Right atrium auricular region (tissue), 2 donors: Measurements from ENCODE around the gene KICS2. TPM values are rescaled to one million over a fixed set of nuclear protein-coding genes. Genes with fewer than 3 reads are reported as not detected.
"Not testable (repeated sequence)": the region's sequence is repeated elsewhere in the genome, so short reads cannot be mapped to it uniquely, and the experiment has no call there.

ENCODE experiments used
- DNase-seq: peaks from one replicate; pipeline ENCODE4 v3.0.0-alpha.2; 2019; ENCODE audit warnings: low spot score
- H3K27ac ChIP-seq, 2 donors: fragments of 200-600 bp; sonication (generic); 1 replicate in 1 of 2; 2 replicates in 1 of 2; pipeline ENCODE4 v1.5.1; 2016 to 2019
- H3K27me3 ChIP-seq, 2 donors: fragments of 200-600 bp; sonication (generic); one replicate each; pipeline versions ENCODE4 v1.5.1 to v1.6.0; 2017 to 2019
- H3K36me3 ChIP-seq: fragments of 200-600 bp; sonication (generic); one replicate; pipeline ENCODE4 v1.5.1; 2016
- H3K4me1 ChIP-seq, 2 donors: fragments of 200-600 bp; sonication (generic); one replicate each; pipeline versions ENCODE4 v1.5.1 to v1.6.0; 2017 to 2019
- H3K4me3 ChIP-seq, 2 donors: fragments of 200-600 bp; sonication (generic); 1 replicate in 1 of 2; 2 replicates in 1 of 2; pipeline ENCODE4 v1.5.1; 2017 to 2019; ENCODE audit warnings: mild to moderate bottlenecking in 1 of 2, moderate library complexity in 1 of 2
- H3K9me3 ChIP-seq, 2 donors: fragments of 200-600 bp; sonication (generic); one replicate each; pipeline ENCODE4 v1.5.1; 2019
- CTCF ChIP-seq, 2 donors: fragments of 200-600 bp; sonication (generic); IDR thresholded peaks; one replicate each; pipeline ENCODE4 v1.5.1; 2019; ENCODE audit warnings: antibody characterized with exemption in 2 of 2
- total RNA-seq, 2 donors: library from RNA; depleted of rRNA; stranded (reverse); fragments of >200 nt; gene quantifications; one replicate each; pipeline ENCODE4 v1.1.0, GENCODE V29; 2016

KICS2 gene
- total RNA-seq, 2 donors from 2014 or later = 3.4 to 4.2 TPM

GRCh38 chr12:64216239-64216638, 5.9 kb downstream of the KICS2 start:
- no peaks in the 10 kb centered on the region for H3K9me3 ChIP-seq
- TF ChIP-seq CTCF (IDR thresholded peaks at IDR 0.05) = no peak
- no peaks in the 10 kb centered on the region for H3K27me3 ChIP-seq
- no peak overlapping the region for H3K4me3 ChIP-seq
- H3K36me3 ChIP-seq = no peaks in the 10 kb centered on the region
- no peak overlapping the region for H3K27ac ChIP-seq
- H3K4me1 ChIP-seq = peaks cover 0 to 4% of the 10 kb centered on the region in 2 donors
- no peak for DNase-seq

- Histone ChIP-seq H3K4me3 (no peak overlapping the region), H3K27me3 (no peaks in the 10 kb centered on the region), H3K36me3 (no peaks in the 10 kb centered on the region), H3K4me1 (no peaks in the 10 kb centered on the region), H3K9me3 (no peaks in the 10 kb centered on the region), H3K27ac (no peak overlapping the region)
- DNase-seq = no peak
- no peak for TF ChIP-seq CTCF (IDR thresholded peaks at IDR 0.05)
These were observed 9.9 kb downstream of the KICS2 start for GRCh38 chr12:64212119-64212746.

GRCh38 chr12:64207453-64207852, 14.6 kb downstream of the KICS2 start:
- Histone ChIP-seq H3K4me1 (no peaks in the 10 kb centered on the region), H3K27me3 (no peaks in the 10 kb centered on the region), H3K36me3 (no peaks in the 10 kb centered on the region), H3K4me3 (no peak overlapping the region), H3K27ac (no peak overlapping the region), H3K9me3 (no peaks in the 10 kb centered on the region)
- TF ChIP-seq CTCF (IDR thresholded peaks at IDR 0.05) = no peak
- no peak for DNase-seq

GRCh38 chr12:64205542-64205941, 16.6 kb downstream of the KICS2 start:
- no peaks in the 10 kb centered on the region for H3K9me3 ChIP-seq
- H3K4me1 ChIP-seq = no peaks in the 10 kb centered on the region
- no peak for DNase-seq
- H3K36me3 ChIP-seq = no peaks in the 10 kb centered on the region
- no peak overlapping the region for H3K27ac ChIP-seq
- no peaks in the 10 kb centered on the region for H3K27me3 ChIP-seq
- no peak for TF ChIP-seq CTCF (IDR thresholded peaks at IDR 0.05)
- H3K4me3 ChIP-seq = no peak overlapping the region

- Histone ChIP-seq H3K27ac (no peak overlapping the region), H3K9me3 (no peaks in the 10 kb centered on the region), H3K4me1 (no peaks in the 10 kb centered on the region), H3K4me3 (no peak overlapping the region), H3K36me3 (no peaks in the 10 kb centered on the region), H3K27me3 (no peaks in the 10 kb centered on the region)
- no peak for DNase-seq
- no peak for TF ChIP-seq CTCF (IDR thresholded peaks at IDR 0.05)
These were observed 18.3 kb downstream of the KICS2 start for GRCh38 chr12:64203775-64204174.

GRCh38 chr12:64203036-64203435, 19.1 kb downstream of the KICS2 start:
- no peaks in the 10 kb centered on the region for H3K4me1 ChIP-seq
- no peak for TF ChIP-seq CTCF (IDR thresholded peaks at IDR 0.05)

GRCh38 chr12:64195841-64196240, 26.3 kb downstream of the KICS2 start:
- H3K36me3 ChIP-seq, H3K9me3 ChIP-seq, H3K4me3 ChIP-seq, H3K27ac ChIP-seq, H3K4me1 ChIP-seq, H3K27me3 ChIP-seq, DNase-seq: not testable (repeated sequence)

More at GRCh38 chr12:64203036-64203435, 19.1 kb downstream of the KICS2 start:
- H3K27me3 ChIP-seq = no peaks in the 10 kb centered on the region
- H3K27ac ChIP-seq = no peak overlapping the region
- no peaks in the 10 kb centered on the region for H3K36me3 ChIP-seq
- DNase-seq = no peak
- H3K9me3 ChIP-seq = no peaks in the 10 kb centered on the region
- H3K4me3 ChIP-seq = no peak overlapping the region
